ENCODE results near the gene CCDC183.
"Not testable (repeated sequence)": the region's sequence is repeated elsewhere in the genome, so short reads cannot be mapped to it uniquely, and the experiment has no call there.

The CCDC183 gene

DNA sequence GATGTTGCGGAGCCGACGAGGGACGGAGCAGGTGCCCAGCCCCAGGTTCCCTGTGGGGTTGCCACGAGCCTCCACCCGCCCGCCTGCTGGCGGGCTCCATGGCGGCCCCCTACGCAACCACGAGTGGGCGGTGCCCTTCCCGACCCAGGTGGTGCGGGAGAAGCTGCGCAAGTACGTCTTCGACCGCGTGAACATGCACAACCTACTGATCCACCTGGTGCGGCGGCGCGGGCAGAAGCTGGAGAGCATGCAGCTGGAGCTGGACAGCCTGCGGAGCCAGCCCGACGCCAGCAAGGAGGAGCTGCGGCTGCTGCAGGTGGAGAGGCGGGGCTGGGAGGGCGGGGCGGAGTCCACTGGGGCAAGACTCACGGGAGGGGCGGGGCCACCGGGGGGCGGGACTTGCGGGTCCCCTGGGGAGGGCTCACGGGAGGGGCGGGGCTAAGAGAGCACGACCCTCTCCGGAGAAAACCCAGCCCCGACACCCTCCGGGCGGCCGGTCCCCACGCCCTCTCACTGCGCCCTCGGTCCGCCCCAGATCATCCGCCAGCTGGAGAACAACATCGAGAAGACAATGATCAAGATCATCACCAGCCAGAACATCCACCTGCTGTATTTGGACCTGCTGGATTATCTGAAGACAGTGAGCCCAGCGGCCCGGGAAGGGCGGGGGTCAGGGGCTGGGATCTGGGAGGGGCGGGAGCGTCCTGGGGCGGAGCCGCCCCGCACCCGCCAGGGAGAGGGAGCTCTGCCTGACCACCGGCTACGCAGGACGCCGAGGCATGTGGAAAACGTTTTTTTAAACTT lies 3.9 kb downstream of the CCDC183 start:
- TF ChIP-seq, protein P1, sequence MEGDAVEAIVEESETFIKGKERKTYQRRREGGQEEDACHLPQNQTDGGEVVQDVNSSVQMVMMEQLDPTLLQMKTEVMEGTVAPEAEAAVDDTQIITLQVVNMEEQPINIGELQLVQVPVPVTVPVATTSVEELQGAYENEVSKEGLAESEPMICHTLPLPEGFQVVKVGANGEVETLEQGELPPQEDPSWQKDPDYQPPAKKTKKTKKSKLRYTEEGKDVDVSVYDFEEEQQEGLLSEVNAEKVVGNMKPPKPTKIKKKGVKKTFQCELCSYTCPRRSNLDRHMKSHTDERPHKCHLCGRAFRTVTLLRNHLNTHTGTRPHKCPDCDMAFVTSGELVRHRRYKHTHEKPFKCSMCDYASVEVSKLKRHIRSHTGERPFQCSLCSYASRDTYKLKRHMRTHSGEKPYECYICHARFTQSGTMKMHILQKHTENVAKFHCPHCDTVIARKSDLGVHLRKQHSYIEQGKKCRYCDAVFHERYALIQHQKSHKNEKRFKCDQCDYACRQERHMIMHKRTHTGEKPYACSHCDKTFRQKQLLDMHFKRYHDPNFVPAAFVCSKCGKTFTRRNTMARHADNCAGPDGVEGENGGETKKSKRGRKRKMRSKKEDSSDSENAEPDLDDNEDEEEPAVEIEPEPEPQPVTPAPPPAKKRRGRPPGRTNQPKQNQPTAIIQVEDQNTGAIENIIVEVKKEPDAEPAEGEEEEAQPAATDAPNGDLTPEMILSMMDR (IDR thresholded peaks at IDR 0.05; ENCODE audit: insufficient read depth, missing control alignments), result no peak
- DNase-seq (ENCODE audit: insufficient read length, low spot score) (peak; percentile 89), FAIRE-seq (no peak)

DNA sequence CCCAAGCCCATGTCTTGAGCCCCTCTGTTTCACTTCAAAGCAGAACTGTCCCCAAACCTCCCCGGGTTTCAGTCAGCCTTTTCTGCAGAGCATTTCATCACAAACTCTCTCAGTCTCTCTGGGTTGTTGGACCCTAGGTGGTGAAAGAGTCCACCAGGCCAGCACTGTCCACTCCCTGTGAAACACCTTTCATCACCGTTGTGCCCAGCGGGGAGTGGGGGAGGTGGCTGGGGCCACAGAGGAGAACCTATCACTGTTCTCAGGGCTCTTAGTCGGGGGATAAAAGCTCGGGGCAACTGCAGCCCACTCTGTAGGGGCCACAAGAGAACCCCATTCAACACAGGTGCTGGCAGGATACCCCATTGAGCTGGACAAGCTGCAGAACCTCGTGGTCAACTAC lies 6.2 kb downstream of the CCDC183 start:
- TF ChIP-seq, protein P1 (IDR thresholded peaks at IDR 0.05; ENCODE audit: insufficient read depth, missing control alignments), result no peak

DNA sequence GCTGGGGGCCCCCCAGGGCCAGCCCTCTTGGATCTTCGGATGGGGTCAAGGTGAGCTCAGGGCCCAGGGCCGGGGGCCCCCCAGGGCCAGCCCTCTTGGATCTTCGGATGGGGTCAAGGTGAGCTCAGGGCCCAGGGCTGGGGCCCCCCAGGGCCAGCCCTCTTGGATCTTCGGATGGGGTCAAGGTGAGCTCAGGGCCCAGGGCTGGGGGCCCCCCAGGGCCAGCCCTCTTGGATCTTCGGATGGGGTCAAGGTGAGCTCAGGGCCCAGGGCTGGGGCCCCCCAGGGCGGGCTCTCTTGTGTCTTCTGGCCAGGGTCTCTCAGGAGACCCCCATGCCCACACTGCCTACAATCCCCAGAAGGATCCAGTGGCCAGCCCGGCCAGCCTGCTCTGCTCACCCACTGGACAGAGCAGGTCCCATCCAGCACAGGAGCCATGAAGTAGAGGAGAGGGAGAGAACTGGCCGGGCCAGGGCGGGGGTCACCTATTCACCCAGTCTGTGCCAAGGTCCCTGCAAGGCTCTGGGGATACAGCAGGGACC lies 6.9 kb downstream of the CCDC183 start:
- FAIRE-seq; DNase-seq (ENCODE audit: insufficient read length, low spot score): not testable (repeated sequence)

More for the DNA sequence above, 6.2 kb downstream of the CCDC183 start:
- no peak for FAIRE-seq
- no peak for DNase-seq (ENCODE audit: insufficient read length, low spot score)

DNA sequence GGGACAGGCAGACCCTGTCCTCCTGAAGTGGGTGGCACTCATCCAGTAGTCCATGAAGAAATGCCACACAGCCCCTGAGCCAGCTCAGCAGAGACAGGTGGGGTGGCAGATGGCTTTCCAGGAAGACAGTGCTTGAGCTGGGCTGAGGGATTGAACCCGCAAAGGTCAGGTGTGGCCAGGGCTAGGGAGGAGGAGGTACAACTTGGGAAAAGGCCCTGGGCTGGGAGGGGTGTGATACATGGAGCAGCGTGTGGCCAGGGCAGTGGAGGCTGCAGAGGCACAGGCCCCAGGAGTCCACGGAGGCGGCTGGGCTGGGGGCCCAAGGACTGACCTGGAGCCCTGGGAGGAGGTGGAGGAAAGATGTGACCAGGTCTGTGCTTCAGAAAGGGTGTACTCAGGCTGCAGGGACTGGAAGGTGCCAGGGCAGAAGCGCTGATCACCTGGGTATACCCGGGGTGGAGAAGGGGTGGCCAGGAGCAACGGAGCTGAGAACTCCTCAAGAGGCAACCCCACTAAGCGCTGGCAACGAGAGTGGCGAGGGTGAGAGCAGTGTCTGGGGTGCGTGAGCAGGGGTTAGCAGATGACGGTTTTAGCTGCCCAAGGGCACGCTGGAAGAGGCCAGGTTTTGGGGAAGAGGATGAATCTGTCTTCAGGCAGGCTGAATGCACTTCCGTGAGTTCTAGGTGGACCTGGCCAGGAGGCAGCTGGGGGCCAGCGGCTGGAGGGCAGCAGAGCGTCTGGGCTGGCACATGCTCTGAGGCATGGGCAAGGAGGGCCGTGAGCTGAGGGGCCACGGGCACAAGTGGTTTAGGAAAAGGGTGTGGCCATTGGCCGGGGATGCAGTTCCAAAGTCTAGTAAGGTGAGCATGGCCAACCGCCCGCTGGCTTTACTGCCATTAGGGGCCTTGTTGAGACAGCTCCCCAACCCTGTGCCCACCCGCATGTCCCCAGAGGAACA lies 7.7 kb downstream of the CCDC183 start:
- no peak for DNase-seq (ENCODE audit: insufficient read length, low spot score)
- TF ChIP-seq, protein P1 (IDR thresholded peaks at IDR 0.05; ENCODE audit: insufficient read depth, missing control alignments), result no peak
- no peak for FAIRE-seq

DNA sequence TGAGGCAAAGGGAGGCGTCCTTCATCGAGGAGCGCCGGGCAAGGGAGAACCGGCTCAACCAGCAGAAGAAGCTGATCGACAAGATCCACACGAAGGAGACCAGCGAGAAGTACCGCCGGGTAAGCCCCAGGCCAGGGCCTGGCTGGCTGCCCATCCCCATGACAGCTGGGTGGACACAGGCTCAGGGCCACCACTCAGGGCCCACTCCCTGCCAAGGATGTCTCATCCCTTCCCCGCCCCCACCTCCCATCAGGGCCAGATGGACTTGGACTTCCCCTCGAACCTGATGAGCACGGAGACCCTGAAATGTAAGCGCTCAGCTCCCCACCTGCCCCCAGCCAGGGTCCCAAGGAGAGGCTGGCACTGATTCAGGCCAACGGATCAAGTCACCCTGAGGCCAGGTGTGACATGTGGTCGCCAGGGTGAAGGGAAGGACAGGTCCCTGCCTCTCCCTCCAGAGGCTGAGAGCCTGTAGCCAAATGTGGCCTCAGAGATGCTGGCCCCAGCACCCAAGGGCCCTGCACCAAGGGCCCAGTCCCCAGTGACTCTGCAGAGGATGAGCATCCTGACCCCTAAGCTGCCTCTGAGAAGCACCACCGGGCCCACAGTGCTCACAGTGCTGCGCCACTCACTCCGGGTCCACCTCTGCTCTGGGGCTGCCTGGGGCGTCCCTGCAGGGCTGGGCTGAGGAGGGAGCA lies 8.5 kb downstream of the CCDC183 start:
- DNase-seq (ENCODE audit: insufficient read length, low spot score) (no peak), FAIRE-seq (no peak)
- TF ChIP-seq, protein P1 (IDR thresholded peaks at IDR 0.05; ENCODE audit: insufficient read depth, missing control alignments), result no peak

DNA sequence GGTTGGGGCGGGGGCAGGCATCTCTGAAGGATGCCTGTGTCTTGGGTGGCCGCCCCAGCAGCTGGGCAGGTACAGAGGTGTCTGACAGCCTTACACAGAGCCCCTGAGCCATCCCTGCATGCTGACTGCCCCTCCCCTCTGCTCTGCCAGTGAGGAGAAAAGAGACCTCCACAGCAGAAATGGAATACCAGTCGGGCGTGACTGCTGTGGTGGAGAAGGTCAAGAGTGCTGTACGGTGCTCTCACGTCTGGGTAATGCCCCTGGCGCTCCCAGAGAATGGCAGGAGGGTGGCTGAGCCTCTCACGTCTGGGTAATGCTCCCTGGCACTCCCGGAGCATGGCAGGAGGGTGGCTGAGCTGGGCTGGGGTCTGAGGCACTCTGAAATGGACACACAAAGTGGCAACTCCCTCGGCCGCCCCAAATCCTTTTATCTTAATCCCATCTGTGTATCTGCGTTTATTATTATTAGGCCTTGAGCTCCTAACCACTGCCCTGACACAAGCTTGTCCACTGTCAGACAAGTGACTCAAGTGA lies 9.1 kb downstream of the CCDC183 start:
- no peak for FAIRE-seq

More for the DNA sequence above, 9.1 kb downstream of the CCDC183 start:
- DNase-seq (ENCODE audit: insufficient read length, low spot score), result no peak
- TF ChIP-seq, protein P1 (IDR thresholded peaks at IDR 0.05; ENCODE audit: insufficient read depth, missing control alignments), result no peak
